ENCODE measurements around the gene NELFB.
A peak's percentile ranks its signal among the peaks of the same experiment; 100 is the strongest.

NELFB gene

DNA sequence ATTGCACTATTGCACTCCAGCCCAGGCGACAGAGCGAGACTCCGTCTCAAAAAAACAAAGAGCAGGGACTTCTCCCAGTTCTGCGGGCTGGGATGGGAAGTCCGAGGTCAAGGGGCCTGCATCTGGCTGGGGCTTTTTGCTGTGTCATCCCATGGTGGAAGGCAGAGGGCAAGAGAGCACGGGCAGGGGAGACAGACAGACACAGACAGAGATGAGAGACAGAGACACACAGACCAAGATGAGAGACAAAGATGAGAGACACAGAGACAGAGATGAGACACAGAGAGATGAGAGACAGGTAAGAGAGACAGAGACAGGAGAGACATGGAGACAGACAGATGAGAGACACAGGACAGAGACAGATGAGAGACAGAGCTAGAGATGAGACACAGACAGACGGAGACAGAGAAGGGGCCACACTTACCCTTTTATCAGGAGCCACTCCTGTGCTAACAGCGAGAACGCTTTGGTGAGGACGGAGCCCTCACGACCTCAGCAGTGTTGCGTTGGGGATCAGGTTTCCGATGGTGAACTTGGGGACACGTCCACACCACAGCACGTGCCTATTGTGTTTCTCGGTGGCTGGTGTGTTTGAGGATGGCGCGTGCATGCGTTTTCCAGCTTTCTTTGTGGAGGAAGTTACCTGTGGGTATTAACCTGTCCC is 13.5 kb downstream of the NELFB start:
- no peak for DNase-seq

GRCh38 chr9:137269231-137269772 is 14.2 kb downstream of the NELFB start:
- no peak for DNase-seq

GRCh38 chr9:137270929-137271695 is 16.0 kb downstream of the NELFB start:
- no peak for DNase-seq

GRCh38 chr9:137271696-137272076 is 16.6 kb downstream of the NELFB start:
- no peak for DNase-seq

DNA sequence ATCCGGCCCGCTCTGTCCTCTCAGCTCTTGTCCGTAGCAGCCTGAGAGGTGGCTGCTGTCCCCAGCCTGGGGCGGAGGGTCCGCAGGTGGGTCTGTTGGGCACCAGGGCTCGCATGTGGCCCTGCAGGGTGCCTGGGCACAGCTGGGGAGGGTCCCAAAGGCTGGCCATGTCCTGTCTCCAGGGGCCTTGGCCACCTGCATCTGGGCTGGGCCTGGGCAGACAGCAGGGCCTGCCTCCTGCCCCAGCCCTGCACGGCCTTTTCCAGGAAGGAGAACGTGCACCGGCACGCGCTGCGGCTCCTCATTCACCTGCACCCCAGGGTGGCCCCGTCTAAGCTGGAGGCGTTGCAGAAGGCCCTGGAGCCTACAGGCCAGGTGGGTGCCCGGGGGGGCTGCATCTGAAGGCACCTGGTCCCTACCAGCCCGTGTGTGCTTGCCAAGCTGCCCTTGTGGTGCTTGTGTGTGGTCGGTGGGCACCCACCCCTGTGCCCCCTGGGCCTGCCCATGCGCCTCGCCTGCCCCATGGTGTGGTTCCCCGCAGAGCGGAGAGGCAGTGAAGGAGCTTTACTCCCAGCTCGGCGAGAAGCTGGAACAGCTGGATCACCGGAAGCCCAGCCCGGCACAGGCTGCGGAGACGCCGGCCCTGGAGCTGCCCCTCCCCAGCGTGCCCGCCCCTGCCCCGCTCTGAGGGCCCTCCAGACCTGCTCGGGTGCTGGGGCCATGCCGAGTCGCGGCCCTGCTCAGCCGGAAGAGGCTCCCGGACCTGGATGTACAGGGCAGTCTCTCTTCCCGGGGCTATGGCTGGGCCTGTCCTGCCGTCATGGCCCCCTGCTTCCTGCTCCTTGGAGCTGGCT is 17.3 kb downstream of the NELFB start:
- DNase-seq: no peak

DNA sequence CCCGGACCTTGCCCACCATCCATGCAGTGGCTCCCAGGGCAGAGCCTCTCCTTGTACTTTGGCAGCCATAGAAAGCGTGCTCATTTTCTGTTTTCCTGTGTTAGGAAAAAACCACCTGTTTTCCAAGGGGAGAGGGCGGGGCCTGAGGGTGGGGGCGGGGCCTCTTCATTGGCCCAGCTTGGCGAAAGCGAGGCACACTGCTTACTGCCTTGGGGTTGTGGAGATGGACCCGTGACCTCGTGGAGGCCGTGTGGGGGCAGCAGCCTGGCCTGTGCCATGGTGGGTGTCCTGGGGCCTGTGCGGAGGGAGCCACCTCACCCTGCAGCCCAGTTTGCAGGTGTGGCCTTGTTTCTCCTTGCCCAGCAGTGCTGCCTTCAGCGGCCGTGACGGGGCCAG is 18.0 kb downstream of the NELFB start:
- DNase-seq: no peak

DNA sequence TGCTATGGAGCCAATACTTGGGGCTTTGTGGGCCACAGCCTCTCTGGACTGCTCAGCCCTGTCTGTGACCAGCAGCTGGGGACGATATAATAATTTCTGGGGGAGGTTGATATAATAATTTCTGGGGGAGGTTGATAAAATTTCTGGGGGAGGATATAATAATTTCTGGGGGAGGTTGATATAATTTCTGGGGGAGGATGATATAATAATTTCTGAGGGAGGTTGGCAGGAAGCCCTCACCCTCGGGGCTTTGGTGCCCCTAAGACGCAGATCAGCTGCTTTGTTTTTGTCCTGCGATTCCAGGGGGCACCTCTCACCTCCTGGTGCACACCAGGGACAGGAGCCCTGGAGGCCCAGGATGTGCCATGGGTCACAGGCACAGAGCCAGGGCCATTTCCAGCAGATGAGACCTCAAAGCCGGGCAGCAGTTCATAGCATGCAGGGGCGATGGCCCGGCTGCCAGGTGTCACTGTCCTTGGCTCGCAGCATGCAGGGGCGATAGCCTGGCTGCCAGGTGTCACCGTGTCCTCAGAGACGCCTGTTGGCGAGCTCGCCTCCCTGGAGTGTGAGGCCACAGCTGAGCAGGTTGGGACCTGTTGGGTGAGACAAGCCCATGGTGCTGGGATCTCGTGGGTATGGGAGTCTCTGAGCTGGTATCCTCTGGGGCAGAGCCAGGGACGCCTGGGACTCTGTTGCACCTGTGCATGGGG is 18.6 kb downstream of the NELFB start:
- no peak for DNase-seq

GRCh38 chr9:137275203-137275587 is 20.1 kb downstream of the NELFB start:
- DNase-seq: no peak

DNA sequence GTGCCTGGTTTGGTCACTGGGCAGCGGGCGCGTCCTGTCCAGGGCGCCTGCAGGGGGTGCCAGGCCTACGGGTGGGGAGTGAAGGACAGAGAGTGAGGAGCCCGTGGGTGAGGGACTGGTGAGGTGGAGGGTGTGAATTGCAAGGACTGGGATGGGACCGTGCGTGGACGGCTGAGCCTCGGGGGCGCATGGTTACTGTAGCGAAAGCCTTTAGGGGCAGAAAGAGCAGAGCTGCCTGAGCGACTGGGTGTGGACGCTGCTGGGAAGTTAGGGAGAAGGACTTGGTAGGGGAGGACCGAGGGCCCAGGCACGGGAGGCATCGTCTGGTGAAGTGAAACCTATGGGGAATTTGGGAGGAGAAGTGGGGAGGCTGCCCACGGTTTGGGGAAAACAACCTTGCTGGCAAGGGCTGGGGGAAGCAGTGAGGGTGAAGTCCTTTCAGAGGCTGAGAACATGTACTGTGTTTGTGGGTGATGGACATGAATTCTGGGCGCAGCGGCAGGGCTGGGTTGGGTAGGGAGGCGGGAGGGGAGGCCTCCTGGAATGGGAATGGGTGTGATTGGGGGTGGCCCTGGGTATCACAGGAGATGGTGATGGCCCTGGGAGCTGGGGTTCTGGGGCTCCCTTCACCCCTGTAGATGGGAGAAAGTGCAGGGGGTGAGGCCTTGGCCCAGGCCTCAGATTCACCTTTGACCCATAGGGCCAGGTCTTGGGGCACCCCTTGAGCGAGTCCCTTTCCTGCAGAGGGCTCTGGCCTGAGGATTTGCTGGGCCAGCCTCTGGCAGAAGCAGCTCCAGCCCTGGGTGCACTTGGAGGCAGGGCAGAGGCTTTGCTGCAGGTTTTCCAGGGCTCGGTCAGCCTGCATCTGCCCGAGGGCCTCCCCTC is 20.7 kb downstream of the NELFB start:
- DNase-seq: no peak

DNA sequence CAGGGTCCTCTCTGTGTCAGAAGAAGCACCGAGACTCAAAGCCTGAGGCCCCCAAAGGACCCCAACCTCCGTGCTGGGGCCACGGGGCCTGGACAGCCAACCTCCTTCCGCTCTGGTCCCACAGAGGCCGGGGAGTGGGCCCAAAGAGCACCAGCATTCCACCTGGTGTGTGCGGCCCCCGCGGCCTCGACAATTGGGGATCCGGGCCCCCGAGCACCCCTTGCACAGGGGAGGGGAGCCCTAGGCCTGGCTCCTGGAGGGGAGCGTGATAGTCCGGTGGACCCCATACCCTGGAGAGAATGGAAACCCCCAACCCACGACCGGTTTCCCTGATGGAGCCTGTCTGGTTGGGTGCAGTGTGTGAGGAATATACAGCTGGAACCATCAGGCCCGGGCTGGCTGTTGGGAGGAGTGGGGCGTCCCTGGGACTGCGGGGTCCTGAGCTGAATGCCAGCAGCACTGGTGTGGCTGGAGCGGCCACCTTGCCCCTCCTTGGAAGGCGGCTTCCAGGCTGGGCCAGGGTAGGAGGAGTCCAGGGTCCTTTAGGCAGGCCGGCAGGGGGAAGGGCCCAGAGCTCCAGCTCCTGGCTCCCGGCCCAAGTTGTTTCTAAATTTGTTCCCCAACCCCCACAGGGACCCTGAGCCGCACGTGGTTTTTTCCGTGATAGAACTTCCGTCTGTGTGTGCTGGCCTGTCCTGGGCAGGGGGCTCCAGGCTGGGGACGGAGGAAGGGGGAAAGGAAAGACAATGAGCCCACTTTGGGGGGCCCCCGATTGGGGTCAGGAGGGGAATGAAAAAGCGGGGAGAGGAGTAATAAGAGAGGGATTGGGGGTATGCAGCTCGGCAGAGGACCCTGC is 21.6 kb downstream of the NELFB start:
- no peak for DNase-seq

DNA sequence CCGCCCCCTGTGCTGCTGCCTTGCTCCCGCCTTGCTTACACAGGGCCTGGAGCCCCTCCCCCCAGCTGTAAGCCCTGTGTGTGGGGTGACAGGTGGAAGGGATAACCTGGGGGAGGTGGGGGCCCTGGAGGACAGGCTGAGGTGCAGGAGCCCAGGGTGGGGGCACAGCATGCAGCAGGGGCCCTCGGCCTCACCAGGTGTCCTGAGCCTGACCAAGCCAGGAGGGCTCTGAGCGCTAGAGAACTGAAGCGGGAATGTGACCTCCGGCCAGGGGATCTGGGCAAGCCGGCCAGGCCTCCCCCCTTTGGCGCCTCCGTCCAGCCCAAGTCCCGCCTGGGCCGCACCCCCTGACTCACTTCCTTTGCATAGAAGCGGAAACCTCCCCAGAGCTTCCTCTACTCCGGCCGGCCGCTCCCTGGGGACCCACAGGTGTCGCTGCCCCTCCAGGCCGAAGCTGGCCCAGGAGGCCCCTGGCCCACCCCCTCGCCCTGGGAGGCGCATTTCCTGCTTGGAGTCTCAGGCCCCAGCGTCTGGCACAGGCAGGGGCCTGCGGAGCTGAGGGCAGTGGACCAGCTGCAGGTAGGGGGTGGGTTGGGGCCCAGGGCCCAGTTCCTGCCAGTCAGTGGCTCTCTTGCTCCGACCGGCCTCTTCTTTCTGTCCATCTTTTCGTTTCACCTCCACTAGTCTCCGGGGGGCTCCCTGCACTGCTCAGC is 22.4 kb downstream of the NELFB start, which contains the start of gene TOR4A:
TOR4A (plus strand) TSS at position 398 of the 713 bp plus-strand sequence. CDS start 964 bp downstream, outside the sequence.
- DNase-seq: peak; percentile 82

DNA sequence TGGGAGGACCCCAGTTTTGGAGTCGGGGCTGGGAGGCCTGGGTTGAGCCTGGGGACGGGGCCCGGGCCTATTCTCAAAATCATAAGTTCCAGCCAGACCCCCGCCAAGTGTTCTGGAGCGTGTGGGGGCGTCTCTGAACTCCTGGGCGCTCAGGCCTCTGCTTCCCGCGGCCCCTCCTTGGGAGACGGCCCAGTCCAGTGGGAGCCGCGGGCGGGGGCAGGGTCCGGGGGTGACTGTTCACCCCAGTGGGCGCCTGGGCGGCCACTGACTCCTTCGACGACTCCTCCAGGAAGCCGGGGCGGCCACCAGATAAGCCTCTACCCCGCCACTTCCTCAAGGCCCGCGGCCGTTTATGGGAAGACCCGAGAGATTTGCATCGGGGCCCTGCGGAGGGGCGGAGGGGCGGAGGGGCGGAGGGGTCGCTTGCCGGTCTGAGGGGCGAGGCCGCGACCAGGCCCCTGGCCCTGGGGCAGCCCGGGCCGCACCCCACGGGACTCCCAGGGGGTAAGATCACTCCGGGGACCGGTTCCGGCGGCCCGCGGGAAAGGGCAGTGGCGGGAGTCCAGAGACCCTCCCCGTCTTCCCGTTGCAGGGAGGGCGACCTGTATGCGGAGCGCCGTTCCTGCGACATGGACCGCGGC is 23.1 kb downstream of the NELFB start:
- no peak for DNase-seq

- no peak for DNase-seq
These were observed 23.9 kb downstream of the NELFB start for GRCh38 chr9:137278721-137279711.

DNA sequence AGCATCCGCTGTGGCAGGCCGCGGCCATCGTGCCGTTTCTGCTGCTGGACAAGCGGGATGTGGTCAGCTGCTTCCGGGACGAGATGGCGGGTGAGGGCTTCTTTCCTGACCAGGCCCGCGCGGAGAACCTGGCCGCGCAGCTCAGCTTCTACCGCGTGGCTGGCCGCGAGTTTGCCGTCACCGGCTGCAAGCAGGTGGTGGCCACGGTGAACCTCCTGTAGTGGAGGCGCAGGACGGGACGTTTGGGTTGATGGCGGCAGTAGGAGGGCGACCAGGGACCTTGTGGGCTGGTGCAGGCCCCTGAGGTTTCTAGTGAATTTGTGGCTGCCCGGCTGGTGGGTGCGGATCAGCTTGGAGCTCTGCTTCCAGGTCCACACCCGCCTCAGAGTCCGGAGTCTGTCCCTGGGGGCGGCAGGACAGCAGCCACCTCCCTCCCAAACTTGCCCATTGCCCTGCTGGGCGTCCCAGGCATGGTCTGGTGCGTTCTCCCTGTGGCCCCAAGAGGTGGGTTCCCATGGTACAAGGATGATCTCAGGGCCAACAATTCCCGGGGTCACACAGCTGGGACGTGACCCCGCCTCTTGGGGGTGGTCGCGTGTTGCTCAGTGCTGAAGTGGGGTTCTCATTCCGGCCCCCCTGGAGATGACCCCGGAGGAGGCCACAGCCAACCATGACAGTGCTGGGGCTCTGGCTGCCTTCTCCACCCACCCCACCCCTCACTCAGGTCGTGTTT is 24.8 kb downstream of the NELFB start:
- DNase-seq: no peak

- DNase-seq: no peak
These were observed 25.6 kb downstream of the NELFB start for GRCh38 chr9:137280474-137281344.
